Large intestine (tissue), 3 donors: Measurements from ENCODE around the gene ENTPD1. TPM values are rescaled to one million over a fixed set of nuclear protein-coding genes. Genes with fewer than 3 reads are reported as not detected.
A peak's percentile ranks its signal among the peaks of the same experiment; 100 is the strongest.
"Not testable (repeated sequence)": the region's sequence is repeated elsewhere in the genome, so short reads cannot be mapped to it uniquely, and the experiment has no call there.

Experiments
- DNase-seq, 2 donors: peaks; one replicate each; pipeline versions ENCODE4 v3.0.0 to v3.0.0-alpha.2; 2013
- H3K27ac ChIP-seq: one replicate; pipeline ENCODE4 v1.5.1; 2013; ENCODE audit warnings: low read length
- H3K27me3 ChIP-seq: 2 replicates; pipeline ENCODE4 v1.6.1; 2013; ENCODE audit warnings: low read length; ENCODE audit not compliant: control insufficient read depth, insufficient read depth
- H3K36me3 ChIP-seq: 2 replicates; pipeline ENCODE4 v1.6.1; 2013; ENCODE audit warnings: low read length; ENCODE audit not compliant: control insufficient read depth, insufficient read depth
- H3K4me1 ChIP-seq: one replicate; pipeline ENCODE4 v1.6.1; 2013; ENCODE audit warnings: low read length; ENCODE audit not compliant: control insufficient read depth, insufficient read depth
- H3K4me3 ChIP-seq: one replicate; pipeline ENCODE4 v1.5.1; 2013; ENCODE audit warnings: low read length
- H3K9me3 ChIP-seq: one replicate; pipeline ENCODE4 v1.6.1; 2013; ENCODE audit warnings: mild to moderate bottlenecking, low read depth, low read length, moderate library complexity; ENCODE audit not compliant: control insufficient read depth
- WGBS: methylation state at CpG from one replicate; pipeline ENCODE4 v1.1.5; 2013; ENCODE audit warnings: low lambda C conversion rate; ENCODE audit not compliant: insufficient coverage; 5-methylcytosine and 5-hydroxymethylcytosine counted together
- polyA plus RNA-seq: library from polyadenylated mRNA; unstranded; fragments of 120-200 nt; gene quantifications from one replicate; pipeline ENCODE4 v1.2.1, GENCODE V29; 2013

ENTPD1 gene
- polyA plus RNA-seq, 1 donor: 21.3 TPM

- H3K4me1 ChIP-seq: peaks cover 6% of the 10 kb centered on the region
- H3K27me3 ChIP-seq: no peaks in the 10 kb centered on the region
- H3K36me3 ChIP-seq: no peaks in the 10 kb centered on the region
- H3K9me3 ChIP-seq: no peaks in the 10 kb centered on the region
- no peak overlapping the region for H3K27ac ChIP-seq
- H3K4me3 ChIP-seq: no peak overlapping the region
- peak; percentile 56 to 65 for DNase-seq
- 65% methylated on average over 2 of the region's 7 CpGs for WGBS
Measured at GRCh38 chr10:95864906-95865813, 109.2 kb downstream of the ENTPD1 start.

- no peaks in the 10 kb centered on the region for H3K9me3 ChIP-seq
- peaks cover 6% of the 10 kb centered on the region for H3K4me1 ChIP-seq
- DNase-seq: peak; percentile 22 to 62
- no peak overlapping the region for H3K4me3 ChIP-seq
- peak overlapping the region; percentile 65 for H3K27ac ChIP-seq
- no peaks in the 10 kb centered on the region for H3K27me3 ChIP-seq
- H3K36me3 ChIP-seq: peaks cover 2% of the 10 kb centered on the region
- WGBS: no CpG with 5 or more reads among the region's 6 CpGs
Measured at GRCh38 chr10:95865814-95866466, 110.0 kb downstream of the ENTPD1 start.

- DNase-seq: peak in 1 of 2 donors; percentile 16
- H3K9me3 ChIP-seq: no peaks in the 10 kb centered on the region
- H3K4me1 ChIP-seq: peaks cover 6% of the 10 kb centered on the region
- H3K36me3 ChIP-seq: peaks cover 2% of the 10 kb centered on the region
- H3K4me3 ChIP-seq: no peak overlapping the region
- H3K27me3 ChIP-seq: no peaks in the 10 kb centered on the region
- WGBS: 40% methylated on average over 1 of the region's 2 CpGs
- peak overlapping the region; percentile 65 for H3K27ac ChIP-seq
Measured at GRCh38 chr10:95866467-95866842, 110.5 kb downstream of the ENTPD1 start.

GRCh38 chr10:95867866-95868265 lies 111.9 kb downstream of the ENTPD1 start:
- Histone ChIP-seq H3K27ac (no peak overlapping the region), H3K9me3 (no peaks in the 10 kb centered on the region), H3K4me1 (peaks cover 6% of the 10 kb centered on the region), H3K36me3 (peaks cover 2% of the 10 kb centered on the region), H3K4me3 (no peak overlapping the region), H3K27me3 (no peaks in the 10 kb centered on the region)
- DNase-seq: no peak
- no CpG with 5 or more reads among the region's 4 CpGs for WGBS

GRCh38 chr10:95872158-95872711 lies 116.3 kb downstream of the ENTPD1 start:
- no peak overlapping the region for H3K4me3 ChIP-seq
- no CpG with 5 or more reads among the region's 2 CpGs for WGBS
- no peaks in the 10 kb centered on the region for H3K4me1 ChIP-seq
- peaks cover 8% of the 10 kb centered on the region for H3K36me3 ChIP-seq
- no peaks in the 10 kb centered on the region for H3K27me3 ChIP-seq
- no peak for DNase-seq
- no peaks in the 10 kb centered on the region for H3K9me3 ChIP-seq
- H3K27ac ChIP-seq: no peak overlapping the region

- Histone ChIP-seq H3K27me3 (no peaks in the 10 kb centered on the region), H3K27ac (no peak overlapping the region), H3K36me3 (peaks cover 8% of the 10 kb centered on the region), H3K4me1 (no peaks in the 10 kb centered on the region), H3K4me3 (no peak overlapping the region), H3K9me3 (no peaks in the 10 kb centered on the region)
- DNase-seq: no peak
- 100% methylated on average over 1 of the region's 2 CpGs for WGBS
Measured at GRCh38 chr10:95873139-95873538, 117.2 kb downstream of the ENTPD1 start.

GRCh38 chr10:95873651-95874050 lies 117.7 kb downstream of the ENTPD1 start:
- no peak overlapping the region for H3K27ac ChIP-seq
- H3K4me3 ChIP-seq: no peak overlapping the region
- H3K27me3 ChIP-seq: no peaks in the 10 kb centered on the region
- no peaks in the 10 kb centered on the region for H3K9me3 ChIP-seq
- no peaks in the 10 kb centered on the region for H3K4me1 ChIP-seq
- WGBS: no CpG with 5 or more reads among the region's 4 CpGs
- no peak for DNase-seq
- peaks cover 8% of the 10 kb centered on the region for H3K36me3 ChIP-seq

- not testable (repeated sequence) for H3K4me1 ChIP-seq, H3K4me3 ChIP-seq, H3K36me3 ChIP-seq, H3K9me3 ChIP-seq, H3K27me3 ChIP-seq, H3K27ac ChIP-seq, DNase-seq
Measured at GRCh38 chr10:95874783-95875182, 118.8 kb downstream of the ENTPD1 start.

GRCh38 chr10:95876756-95877155 lies 120.8 kb downstream of the ENTPD1 start:
- DNase-seq: no peak
- no CpG with 5 or more reads among the region's 1 CpG for WGBS
- no peaks in the 10 kb centered on the region for H3K9me3 ChIP-seq

GRCh38 chr10:95877881-95878280 lies 121.9 kb downstream of the ENTPD1 start:
- DNase-seq: no peak
- Histone ChIP-seq H3K27me3 (no peaks in the 10 kb centered on the region), H3K9me3 (no peaks in the 10 kb centered on the region), H3K36me3 (peaks cover 5% of the 10 kb centered on the region), H3K4me1 (no peaks in the 10 kb centered on the region), H3K4me3 (no peak overlapping the region), H3K27ac (no peak overlapping the region)

More at GRCh38 chr10:95876756-95877155, 120.8 kb downstream of the ENTPD1 start:
- H3K27ac ChIP-seq: no peak overlapping the region
- no peaks in the 10 kb centered on the region for H3K4me1 ChIP-seq
- H3K4me3 ChIP-seq: no peak overlapping the region
- H3K27me3 ChIP-seq: no peaks in the 10 kb centered on the region
- H3K36me3 ChIP-seq: peaks cover 5% of the 10 kb centered on the region
